ENCODE measurements around the gene TBXAS1.

- no peak for TF ChIP-seq CTCF (conservative IDR thresholded peaks at IDR 0.05)
- no peak for TF ChIP-seq EZH2 (IDR thresholded peaks at IDR 0.05; ENCODE audit: low read depth)
Observed at GRCh38 chr7:139965942-139966628, 137.0 kb downstream of the TBXAS1 start.
